Adrenal gland (tissue), 12 donors: ENCODE results near the gene HTR3C. TPM values are rescaled to one million over a fixed set of nuclear protein-coding genes. Genes with fewer than 3 reads are reported as not detected.
A peak's percentile ranks its signal among the peaks of the same experiment; 100 is the strongest.
"Not testable (repeated sequence)": the region's sequence is repeated elsewhere in the genome, so short reads cannot be mapped to it uniquely, and the experiment has no call there.

Experiments used
- DNase-seq, 7 donors: peaks; one replicate each; pipeline ENCODE4 v3.0.0-alpha.2; 2019 to 2020
- H3K27ac ChIP-seq, 5 donors: fragments of 200-600 bp; sonication (generic) in 4 of 5; 1 replicate in 3 of 5; 2 replicates in 2 of 5; pipeline versions ENCODE4 v1.5.1 to v1.8.0; 2016 to 2020; ENCODE audit warnings: mild to moderate bottlenecking in 1 of 5
- H3K27me3 ChIP-seq: fragments of 200-600 bp; 2 replicates; pipeline ENCODE4 v1.8.0; 2021
- H3K36me3 ChIP-seq, 2 donors: fragments of 200-600 bp; replicated peaks in 1 of 2; 1 replicate in 1 of 2; 2 replicates in 1 of 2; pipeline versions ENCODE4 v1.5.1 to v1.8.0; 2018 to 2022
- H3K4me1 ChIP-seq, 2 donors: fragments of 200-600 bp; replicated peaks in 1 of 2; 1 replicate in 1 of 2; 2 replicates in 1 of 2; pipeline versions ENCODE4 v1.5.1 to v1.8.0; 2018 to 2021
- H3K4me3 ChIP-seq, 4 donors: fragments of 200-600 bp; sonication (generic) in 3 of 4; one replicate each; pipeline ENCODE4 v1.5.1; 2016 to 2018
- H3K9me3 ChIP-seq, 3 donors: fragments of 200-600 bp; sonication (generic) in 1 of 3; replicated peaks in 1 of 3; 1 replicate in 2 of 3; 2 replicates in 1 of 3; pipeline versions ENCODE4 v1.5.1 to v1.8.0; 2016 to 2021
- CTCF ChIP-seq, 6 experiments: fragments of 450-650 bp in 4 of 6; fragments of 200-600 bp in 2 of 6; sonication (generic) in 1 of 6; IDR thresholded peaks; 1 replicate in 5 of 6; 2 replicates in 1 of 6; pipeline versions ENCODE4 v1.5.1 to v1.8.0; 2016 to 2021; ENCODE audit warnings: antibody characterized with exemption in 6 of 6, mild to moderate bottlenecking in 2 of 6, moderate library complexity in 1 of 6
- POLR2A ChIP-seq, 2 donors: fragments of 450-650 bp; IDR thresholded peaks; one replicate each; pipeline ENCODE4 v1.6.1; 2017; ENCODE audit warnings: antibody characterized with exemption in 2 of 2, mild to moderate bottlenecking in 2 of 2, moderate library complexity in 1 of 2
- WGBS, 4 donors: extraction: QIAGEN DNeasy Blood & Tissue Kit in 2 of 4; methylation state at CpG; one replicate each; pipeline versions ENCODE4 v1.1.5 to v1.1.7; 2013 to 2017; 5-methylcytosine and 5-hydroxymethylcytosine counted together
- intact Hi-C, 2 donors: fragments of 100-400 bp; cut with DNase I; formaldehyde crosslinking; loops; one replicate each; pipeline versions ENCODE4 v1.14.1 to v1.15.0; 2022 to 2023
- polyA plus RNA-seq, 3 donors: library from polyadenylated mRNA; stranded (reverse); fragments of 200-250 nt in 2 of 3; fragments of 350-450 nt in 1 of 3; fragmentation: Illumina TruSeq in 1 of 3; extraction: RNeasy Lipid Tissue Mini Kit (QIAGEN cat#74804) in 1 of 3; gene quantifications; one replicate each; pipeline ENCODE4 v1.2.3, GENCODE V29; 2013 to 2014
- total RNA-seq, 9 donors: library from RNA; depleted of rRNA in 4 of 9; stranded (reverse); fragments of >200 nt in 4 of 9; fragments of 120-200 nt in 1 of 9; fragmentation: NEBNext Ultra II Directional in 1 of 9; extraction: Animal tissue kit (Norgen Biotek cat#: 25700) in 1 of 9; gene quantifications; one replicate each; pipeline versions ENCODE4 v1.1.0 to v1.2.4, GENCODE V29; 2013 to 2023
- donor health status: healthy with polysubstance abuse.
- donor health status: Bipolar disorder and iron deficiency.
- donor health status: DM: yes; HTN: yes; CAD: no.
- donor health status: DM: no; HTN: no; CAD: no.
- donor health status: DM: no; HTN: no; CAD: no.
- donor health status: DM: yes; HTN: yes; CAD: no.

The HTR3C gene
- total and polyA plus RNA-seq, 12 donors = 0.03 TPM; not detected in 11

DNA sequence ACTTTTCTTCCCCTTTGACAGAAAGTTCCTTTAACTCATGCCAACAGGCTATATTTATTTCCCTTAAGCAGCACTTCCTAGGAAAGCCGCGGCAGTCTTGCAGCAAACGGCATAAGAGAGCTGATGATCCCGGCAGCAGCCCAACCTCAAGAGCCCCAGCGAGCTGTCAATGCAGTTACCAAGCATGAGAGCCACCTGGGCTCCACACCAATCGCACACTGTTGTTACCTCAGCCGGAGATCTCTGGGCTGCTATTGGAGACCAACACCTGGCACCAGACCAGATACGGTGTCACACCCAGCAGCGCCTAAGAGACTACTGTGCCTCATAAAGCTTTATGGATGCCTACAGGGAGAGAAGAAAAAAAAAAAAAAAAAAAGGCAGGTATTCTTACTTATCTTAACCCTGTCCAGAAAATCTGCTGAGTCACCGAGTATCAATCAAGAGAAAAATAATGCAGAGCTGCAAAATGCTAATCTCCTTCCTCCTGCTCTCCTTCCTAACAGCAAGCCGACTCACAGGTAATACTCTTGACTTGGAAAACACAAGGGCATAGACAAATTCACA lies 46.8 kb upstream of the HTR3C start:
- intact Hi-C loops = no loop called here
- WGBS, 4 donors = 11 to 25% (median 14%) methylated on average over 10 to 11 of the region's 11 CpGs
- no peak for TF ChIP-seq CTCF (IDR thresholded peaks at IDR 0.05)
- TF ChIP-seq POLR2A (IDR thresholded peaks at IDR 0.05) = no peak
- Histone ChIP-seq H3K4me3 (no peak overlapping the region), H3K27ac (peak overlapping the region in 2 of 5 donors; percentile 31 to 59), H3K27me3 (no peaks in the 10 kb centered on the region), H3K36me3 (no peaks in the 10 kb centered on the region), H3K9me3 (no peaks in the 10 kb centered on the region), H3K4me1 (peaks cover 0 to 40% of the 10 kb centered on the region in 2 donors)
- DNase-seq = peak; percentile 63 to 95 (median 81)

GRCh38 chr3:184007143-184007813 lies 45.6 kb upstream of the HTR3C start:
- Histone ChIP-seq H3K4me1 (peaks cover 0 to 32% of the 10 kb centered on the region in 2 donors), H3K27ac (peak overlapping the region in 2 of 5 donors; percentile 42 to 59)
- WGBS, 4 donors = 83 to 90% (median 87%) methylated on average over 10 to 11 of the region's 11 CpGs
- H3K4me3 ChIP-seq, H3K27me3 ChIP-seq, intact Hi-C loops, H3K9me3 ChIP-seq, DNase-seq, H3K36me3 ChIP-seq: not testable (repeated sequence)

GRCh38 chr3:184008161-184008560 lies 44.7 kb upstream of the HTR3C start:
- Histone ChIP-seq H3K27ac (peak overlapping the region in 1 of 5 donors; percentile 59), H3K36me3 (no peaks in the 10 kb centered on the region), H3K4me3 (no peak overlapping the region), H3K9me3 (no peaks in the 10 kb centered on the region), H3K4me1 (peaks cover 0 to 32% of the 10 kb centered on the region in 2 donors), H3K27me3 (no peaks in the 10 kb centered on the region)
- 59 to 83% (median 72%) methylated on average over 3 of the region's 3 CpGs for WGBS, 4 donors
- intact Hi-C loops = no loop called here
- DNase-seq = no peak
- TF ChIP-seq POLR2A (IDR thresholded peaks at IDR 0.05) (no peak), CTCF (IDR thresholded peaks at IDR 0.05) (no peak)

DNA sequence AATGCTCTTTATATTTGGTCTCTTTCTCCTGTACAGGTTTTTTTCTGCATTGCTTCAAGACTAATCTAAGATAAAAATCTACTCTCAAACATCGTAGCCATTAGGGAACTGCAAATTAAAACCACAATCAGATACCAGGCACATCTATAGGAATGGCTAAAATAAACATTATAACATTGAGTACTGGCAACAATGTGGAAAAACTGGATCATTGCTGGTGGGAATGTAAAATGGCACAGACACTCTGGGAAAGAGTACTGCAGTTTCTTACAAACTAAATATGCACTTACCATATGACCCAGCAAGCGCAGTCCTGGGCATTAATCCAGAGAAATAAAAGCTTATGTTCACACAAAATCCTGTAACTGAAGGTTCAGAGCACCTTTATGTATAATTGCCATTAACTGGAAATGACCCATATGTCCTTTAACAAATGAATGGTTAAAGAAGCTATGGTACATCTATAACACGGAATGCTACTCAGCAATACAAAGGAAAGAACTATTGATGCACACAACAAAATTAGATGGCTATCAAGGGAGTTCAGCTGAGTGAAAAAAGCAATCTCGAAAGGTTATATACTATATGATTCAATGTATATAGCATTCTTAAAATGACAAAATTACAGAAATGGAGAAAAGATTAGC lies 41.5 kb upstream of the HTR3C start:
- no peak for TF ChIP-seq CTCF (IDR thresholded peaks at IDR 0.05)
- TF ChIP-seq POLR2A (IDR thresholded peaks at IDR 0.05) = no peak
- WGBS, 4 donors = 60 to 97% (median 81%) methylated on average over 4 of the region's 4 CpGs
- Histone ChIP-seq H3K27ac (no peak overlapping the region), H3K4me3 (no peak overlapping the region), H3K4me1 (peaks cover 8 to 35% of the 10 kb centered on the region in 2 donors), H3K9me3 (no peaks in the 10 kb centered on the region), H3K36me3 (peaks cover 0 to 9% of the 10 kb centered on the region in 2 donors), H3K27me3 (no peaks in the 10 kb centered on the region)
- intact Hi-C loops = loop anchor here in 1 of 2 donors (10.0 kb wide), 1 partner anchor 123 kb away; the partner anchor contains the start of gene EIF2B5
- no peak for DNase-seq
